Skeletal muscle satellite cell (primary cell): ENCODE data around the gene TTC28.
"Not testable (repeated sequence)": the region's sequence is repeated elsewhere in the genome, so short reads cannot be mapped to it uniquely, and the experiment has no call there.

Source experiments
- H3K27me3 ChIP-seq: 2 replicates; pipeline ENCODE4 v1.7.0; 2013; ENCODE audit warnings: low read length; ENCODE audit not compliant: control insufficient read depth, insufficient read depth
- H3K36me3 ChIP-seq: 2 replicates; pipeline ENCODE4 v1.7.0; 2013; ENCODE audit warnings: mild to moderate bottlenecking, control low read depth, low read length; ENCODE audit not compliant: insufficient read depth
- H3K4me1 ChIP-seq: 2 replicates; pipeline ENCODE4 v1.7.0; 2013; ENCODE audit warnings: low read length; ENCODE audit not compliant: control insufficient read depth, insufficient read depth
- H3K4me2 ChIP-seq: 2 replicates; pipeline ENCODE4 v1.7.0; 2013; ENCODE audit warnings: mild to moderate bottlenecking, low read length
- H3K4me3 ChIP-seq: 2 replicates; pipeline ENCODE4 v1.7.0; 2013; ENCODE audit warnings: low read length
- H3K9ac ChIP-seq: 2 replicates; pipeline ENCODE4 v1.7.0; 2013; ENCODE audit warnings: mild to moderate bottlenecking, low read depth, low read length, moderate library complexity
- H3K9me3 ChIP-seq: replicated peaks from 2 replicates; pipeline ENCODE4 v1.7.0; 2013; ENCODE audit warnings: mild to moderate bottlenecking, control low read depth, low read length

The TTC28 gene

GRCh38 chr22:28570696-28571373 is 108.8 kb downstream of the TTC28 start:
- Histone ChIP-seq H3K36me3 (no peaks in the 10 kb centered on the region), H3K4me2 (no peak overlapping the region), H3K4me1 (peaks cover 5% of the 10 kb centered on the region), H3K9me3 (no peaks in the 10 kb centered on the region), H3K27me3 (no peaks in the 10 kb centered on the region), H3K9ac (no peak overlapping the region), H3K4me3 (no peak overlapping the region)

DNA sequence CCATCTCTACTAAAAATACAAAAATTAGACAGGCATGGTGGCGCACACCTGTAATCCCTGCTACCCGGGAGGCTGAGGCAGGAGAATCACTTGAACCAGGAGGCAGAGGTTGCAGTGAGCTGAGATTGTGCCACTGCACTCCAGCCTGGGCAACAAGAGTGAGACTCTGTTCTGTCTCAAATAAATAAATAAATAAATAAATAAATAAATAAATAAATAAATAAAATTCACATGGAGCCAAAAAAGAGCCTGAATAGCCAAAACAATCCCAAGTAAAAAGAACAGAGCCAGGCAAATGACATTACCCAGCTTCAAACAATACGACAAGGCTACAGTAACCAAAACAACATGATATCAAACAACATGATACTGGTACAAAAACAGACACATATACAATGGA is 110.7 kb downstream of the TTC28 start:
- H3K4me1 ChIP-seq: not testable (repeated sequence)

DNA sequence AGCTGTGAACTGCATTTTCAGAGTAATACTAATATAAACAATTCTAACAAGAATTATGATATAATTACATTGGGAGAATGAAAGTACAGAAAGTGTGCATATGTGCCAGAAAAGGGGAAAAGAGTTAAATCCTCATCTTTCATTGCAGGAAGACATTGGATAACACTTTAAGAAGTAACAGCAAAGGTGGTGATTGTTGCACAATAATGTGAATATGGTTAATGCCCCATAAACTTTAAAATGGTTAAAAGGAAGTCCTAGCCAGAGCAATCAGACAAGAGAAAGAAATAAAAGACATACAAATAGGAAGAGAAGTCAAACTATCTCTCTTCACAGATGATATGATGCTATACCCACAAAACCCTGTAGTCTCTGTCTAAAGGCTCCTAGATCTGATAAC is 111.5 kb downstream of the TTC28 start:
- no peaks in the 10 kb centered on the region for H3K27me3 ChIP-seq
- H3K4me1 ChIP-seq: peaks cover 5% of the 10 kb centered on the region
- no peak overlapping the region for H3K4me3 ChIP-seq
- H3K4me2 ChIP-seq: no peak overlapping the region
- no peaks in the 10 kb centered on the region for H3K36me3 ChIP-seq
- H3K9me3 ChIP-seq: no peaks in the 10 kb centered on the region
- no peak overlapping the region for H3K9ac ChIP-seq

More for the DNA sequence above, 110.7 kb downstream of the TTC28 start:
- H3K36me3 ChIP-seq, H3K27me3 ChIP-seq, H3K9me3 ChIP-seq, H3K4me2 ChIP-seq, H3K4me3 ChIP-seq, H3K9ac ChIP-seq: not testable (repeated sequence)

- not testable (repeated sequence) for H3K4me1 ChIP-seq, H3K36me3 ChIP-seq, H3K4me3 ChIP-seq, H3K4me2 ChIP-seq, H3K9ac ChIP-seq, H3K9me3 ChIP-seq, H3K27me3 ChIP-seq
Observed at GRCh38 chr22:28566920-28567499, 112.6 kb downstream of the TTC28 start.

GRCh38 chr22:28563636-28564035 is 116.0 kb downstream of the TTC28 start:
- Histone ChIP-seq H3K9ac (no peak overlapping the region), H3K36me3 (no peaks in the 10 kb centered on the region), H3K4me2 (no peak overlapping the region), H3K27me3 (no peaks in the 10 kb centered on the region), H3K4me1 (peaks cover 10% of the 10 kb centered on the region), H3K4me3 (no peak overlapping the region), H3K9me3 (no peaks in the 10 kb centered on the region)

DNA sequence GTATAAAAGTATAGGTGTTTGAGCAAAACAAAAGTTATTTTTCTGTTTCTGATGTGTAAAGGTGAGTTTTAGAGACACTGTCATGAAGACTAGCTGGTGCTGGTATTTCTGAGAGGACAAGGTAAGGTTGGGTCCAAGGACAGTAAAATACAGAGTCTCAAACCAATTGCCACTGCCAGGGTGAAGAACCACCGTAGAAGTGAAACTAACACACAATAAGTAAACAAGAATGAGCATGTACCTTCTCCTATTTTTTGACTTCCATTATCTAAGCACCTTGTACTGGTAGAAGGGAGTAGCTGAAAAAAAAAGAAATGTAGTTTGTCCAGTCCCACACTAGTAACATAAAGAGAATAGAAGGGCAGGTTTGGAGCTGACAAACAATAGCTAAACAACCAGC is 117.3 kb downstream of the TTC28 start:
- no peaks in the 10 kb centered on the region for H3K9me3 ChIP-seq
- H3K4me3 ChIP-seq: no peak overlapping the region
- no peak overlapping the region for H3K4me2 ChIP-seq
- peaks cover 10% of the 10 kb centered on the region for H3K4me1 ChIP-seq
- no peaks in the 10 kb centered on the region for H3K36me3 ChIP-seq
- no peaks in the 10 kb centered on the region for H3K27me3 ChIP-seq
- no peak overlapping the region for H3K9ac ChIP-seq

- H3K4me3 ChIP-seq, H3K9me3 ChIP-seq, H3K36me3 ChIP-seq, H3K4me2 ChIP-seq, H3K27me3 ChIP-seq, H3K9ac ChIP-seq: not testable (repeated sequence)
- peaks cover 10% of the 10 kb centered on the region for H3K4me1 ChIP-seq
Observed at GRCh38 chr22:28560743-28561101, 118.9 kb downstream of the TTC28 start.

DNA sequence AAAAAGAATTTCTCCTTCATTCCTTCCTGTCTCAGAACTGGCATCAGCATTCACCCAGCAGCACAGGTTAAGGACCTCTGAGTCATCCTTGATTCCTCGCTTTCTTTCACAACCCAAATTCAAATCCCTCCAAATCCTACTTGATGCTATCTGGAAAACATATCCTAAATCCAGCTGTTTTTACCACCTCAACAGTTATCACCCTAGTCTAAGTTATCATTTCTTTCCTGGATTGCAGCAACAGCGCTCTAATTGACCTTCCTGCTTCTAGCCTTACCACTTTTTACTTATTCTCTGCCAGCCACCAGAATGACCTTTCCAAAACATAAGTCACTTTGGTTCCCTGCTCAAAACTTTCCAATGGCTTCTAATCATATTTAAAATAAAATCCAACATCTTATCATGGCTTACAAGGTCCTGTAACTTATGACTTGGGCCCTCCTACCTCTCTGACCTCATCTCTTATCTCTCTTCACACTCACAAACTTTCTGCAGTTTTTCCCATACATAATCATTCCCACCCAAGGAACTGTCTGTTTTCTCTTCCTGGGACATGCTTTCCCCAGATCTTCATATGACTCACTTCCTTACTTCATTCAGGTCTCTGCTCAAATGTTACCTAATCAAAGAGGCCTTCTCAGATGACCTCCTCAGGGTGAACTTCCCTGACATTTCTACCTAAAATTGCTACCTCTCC is 119.4 kb downstream of the TTC28 start:
- H3K4me3 ChIP-seq: no peak overlapping the region
- no peak overlapping the region for H3K9ac ChIP-seq
- no peaks in the 10 kb centered on the region for H3K9me3 ChIP-seq
- H3K27me3 ChIP-seq: no peaks in the 10 kb centered on the region
- H3K4me2 ChIP-seq: no peak overlapping the region
- H3K4me1 ChIP-seq: peaks cover 10% of the 10 kb centered on the region
- no peaks in the 10 kb centered on the region for H3K36me3 ChIP-seq

- Histone ChIP-seq H3K4me1 (peaks cover 10% of the 10 kb centered on the region), H3K9ac (no peak overlapping the region), H3K4me3 (no peak overlapping the region), H3K36me3 (no peaks in the 10 kb centered on the region), H3K4me2 (no peak overlapping the region), H3K9me3 (no peaks in the 10 kb centered on the region), H3K27me3 (no peaks in the 10 kb centered on the region)
Observed at GRCh38 chr22:28557184-28557583, 122.5 kb downstream of the TTC28 start.

GRCh38 chr22:28553108-28553866 is 126.4 kb downstream of the TTC28 start:
- not testable (repeated sequence) for H3K9ac ChIP-seq, H3K27me3 ChIP-seq, H3K36me3 ChIP-seq, H3K4me2 ChIP-seq, H3K4me3 ChIP-seq, H3K4me1 ChIP-seq, H3K9me3 ChIP-seq

- Histone ChIP-seq H3K9ac (no peak overlapping the region), H3K4me1 (peaks cover 19% of the 10 kb centered on the region), H3K36me3 (no peaks in the 10 kb centered on the region), H3K27me3 (no peaks in the 10 kb centered on the region), H3K4me2 (no peak overlapping the region), H3K9me3 (no peaks in the 10 kb centered on the region), H3K4me3 (no peak overlapping the region)
Observed at GRCh38 chr22:28548406-28548805, 131.2 kb downstream of the TTC28 start.
